ENCODE results near the gene NXPH2.

GRCh38 chr2:138720035-138720838 is 60.0 kb downstream of the NXPH2 start:
- TF ChIP-seq ZNF274 (IDR thresholded peaks at IDR 0.05; ENCODE audit: low read depth, low read length) = no peak
- no peak for TF ChIP-seq SUZ12 (IDR thresholded peaks at IDR 0.05; ENCODE audit: extremely low read depth, insufficient read depth, insufficient read length)

All from NT2/D1 (cell line).